Nephron progenitor cell (in vitro differentiated cells): ENCODE measurements around the gene IL25.

Experiments used
- DNase-seq: peaks from one replicate; pipeline ENCODE4 v3.0.0; 2021
- H3K27ac Mint-ChIP-seq: 2 replicates; pipeline ENCODE4 v1.8.0; 2021; ENCODE audit warnings: mild to moderate bottlenecking, moderate library complexity, mixed read lengths
- H3K27me3 Mint-ChIP-seq: 2 replicates; pipeline ENCODE4 v1.8.0; 2021; ENCODE audit warnings: mild to moderate bottlenecking, low read depth, mixed read lengths; ENCODE audit not compliant: poor library complexity
- H3K36me3 Mint-ChIP-seq: 2 replicates; pipeline ENCODE4 v1.8.0; 2021; ENCODE audit warnings: low read depth, mixed read lengths
- H3K4me1 Mint-ChIP-seq: 2 replicates; pipeline ENCODE4 v1.8.0; 2021; ENCODE audit warnings: mixed read lengths
- H3K4me3 Mint-ChIP-seq: 2 replicates; pipeline ENCODE4 v1.8.0; 2021; ENCODE audit warnings: mild to moderate bottlenecking, moderate library complexity, mixed read lengths
- H3K9me3 Mint-ChIP-seq: 2 replicates; pipeline ENCODE4 v1.8.0; 2021; ENCODE audit warnings: mild to moderate bottlenecking, moderate library complexity, mixed read lengths
- CTCF ChIP-seq: fragments of 200-600 bp; sonication (generic); IDR thresholded peaks from 2 replicates; pipeline ENCODE4 v1.5.0; 2021; ENCODE audit warnings: antibody characterized with exemption

IL25 gene

DNA sequence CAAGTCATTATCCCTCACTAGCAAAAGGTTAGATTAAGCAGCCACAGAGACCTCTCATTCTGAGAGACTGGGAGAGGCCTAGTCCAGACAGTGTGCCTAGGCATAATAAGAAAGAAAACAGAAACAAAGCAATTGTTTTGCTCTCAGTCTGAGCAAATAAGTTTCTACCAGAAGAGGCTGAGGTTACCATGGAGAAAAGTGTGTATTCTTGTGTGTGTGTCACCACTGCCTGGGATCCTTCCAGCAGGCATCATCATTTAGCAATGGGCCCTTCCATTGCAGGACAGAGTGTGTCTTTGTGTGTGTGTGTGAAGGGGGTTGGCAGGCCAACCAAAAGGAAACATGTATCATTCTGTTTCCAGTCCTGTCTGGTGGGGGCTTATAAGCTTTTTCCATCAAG, 11.3 kb upstream of the IL25 start:
- no peak for DNase-seq
- no peak overlapping the region for H3K4me3 Mint-ChIP-seq

DNA sequence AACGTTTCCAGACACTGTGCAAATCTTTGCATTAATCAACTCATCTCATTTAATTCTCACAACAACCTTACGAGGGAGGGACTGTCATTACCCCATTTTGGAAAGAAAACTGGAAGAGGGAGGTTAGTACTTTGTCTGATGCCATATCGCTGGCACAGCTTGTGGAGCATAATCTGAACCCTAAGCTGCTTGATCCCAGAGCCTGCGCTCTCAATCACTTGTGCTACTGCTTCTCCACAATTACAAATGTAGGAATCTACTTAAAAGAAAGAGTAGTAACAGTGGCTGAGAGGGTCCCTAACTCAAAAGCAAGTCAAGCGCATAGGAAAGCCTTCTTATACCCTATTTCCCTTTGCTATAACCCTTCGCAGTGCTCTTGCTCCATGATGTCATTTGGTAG, 10.8 kb upstream of the IL25 start:
- H3K36me3 Mint-ChIP-seq, result peaks cover 30% of the 10 kb centered on the region
- H3K27me3 Mint-ChIP-seq, result no peaks in the 10 kb centered on the region
- DNase-seq, result no peak
- peaks cover 40% of the 10 kb centered on the region for H3K4me1 Mint-ChIP-seq
- H3K27ac Mint-ChIP-seq, result no peak overlapping the region
- peak overlapping the region; percentile 51 for H3K4me3 Mint-ChIP-seq
- H3K9me3 Mint-ChIP-seq, result no peaks in the 10 kb centered on the region
- no peak for TF ChIP-seq CTCF

More for the DNA sequence above, 11.3 kb upstream of the IL25 start:
- H3K9me3 Mint-ChIP-seq, result no peaks in the 10 kb centered on the region
- H3K36me3 Mint-ChIP-seq, result peaks cover 34% of the 10 kb centered on the region
- no peaks in the 10 kb centered on the region for H3K27me3 Mint-ChIP-seq
- peak overlapping the region; percentile 7 for H3K27ac Mint-ChIP-seq
- H3K4me1 Mint-ChIP-seq, result peaks cover 37% of the 10 kb centered on the region
- TF ChIP-seq CTCF, result no peak

DNA sequence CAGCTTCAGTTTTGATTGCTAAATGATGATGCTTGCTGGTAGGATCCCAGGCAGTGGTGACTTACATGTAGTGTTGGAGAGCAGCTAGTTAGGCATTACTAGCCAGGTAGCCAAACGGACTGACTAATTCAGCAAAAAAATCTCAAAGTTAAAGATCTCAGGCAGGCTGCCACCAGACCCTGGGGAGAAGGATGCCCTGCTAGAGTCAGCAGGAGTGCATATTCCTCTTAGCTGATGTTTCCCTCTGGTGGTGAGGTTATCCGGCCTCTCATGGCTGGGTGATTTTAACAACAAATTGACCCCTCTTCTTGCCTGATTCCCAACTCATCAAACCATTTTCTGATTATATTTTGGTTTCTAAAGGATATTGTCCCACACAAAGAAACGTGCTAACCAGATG, 10.4 kb upstream of the IL25 start:
- no peak for DNase-seq
- no peaks in the 10 kb centered on the region for H3K27me3 Mint-ChIP-seq
- peaks cover 45% of the 10 kb centered on the region for H3K4me1 Mint-ChIP-seq
- peak overlapping the region; percentile 51 for H3K4me3 Mint-ChIP-seq
- no peak for TF ChIP-seq CTCF
- no peaks in the 10 kb centered on the region for H3K9me3 Mint-ChIP-seq
- peaks cover 30% of the 10 kb centered on the region for H3K36me3 Mint-ChIP-seq
- no peak overlapping the region for H3K27ac Mint-ChIP-seq

DNA sequence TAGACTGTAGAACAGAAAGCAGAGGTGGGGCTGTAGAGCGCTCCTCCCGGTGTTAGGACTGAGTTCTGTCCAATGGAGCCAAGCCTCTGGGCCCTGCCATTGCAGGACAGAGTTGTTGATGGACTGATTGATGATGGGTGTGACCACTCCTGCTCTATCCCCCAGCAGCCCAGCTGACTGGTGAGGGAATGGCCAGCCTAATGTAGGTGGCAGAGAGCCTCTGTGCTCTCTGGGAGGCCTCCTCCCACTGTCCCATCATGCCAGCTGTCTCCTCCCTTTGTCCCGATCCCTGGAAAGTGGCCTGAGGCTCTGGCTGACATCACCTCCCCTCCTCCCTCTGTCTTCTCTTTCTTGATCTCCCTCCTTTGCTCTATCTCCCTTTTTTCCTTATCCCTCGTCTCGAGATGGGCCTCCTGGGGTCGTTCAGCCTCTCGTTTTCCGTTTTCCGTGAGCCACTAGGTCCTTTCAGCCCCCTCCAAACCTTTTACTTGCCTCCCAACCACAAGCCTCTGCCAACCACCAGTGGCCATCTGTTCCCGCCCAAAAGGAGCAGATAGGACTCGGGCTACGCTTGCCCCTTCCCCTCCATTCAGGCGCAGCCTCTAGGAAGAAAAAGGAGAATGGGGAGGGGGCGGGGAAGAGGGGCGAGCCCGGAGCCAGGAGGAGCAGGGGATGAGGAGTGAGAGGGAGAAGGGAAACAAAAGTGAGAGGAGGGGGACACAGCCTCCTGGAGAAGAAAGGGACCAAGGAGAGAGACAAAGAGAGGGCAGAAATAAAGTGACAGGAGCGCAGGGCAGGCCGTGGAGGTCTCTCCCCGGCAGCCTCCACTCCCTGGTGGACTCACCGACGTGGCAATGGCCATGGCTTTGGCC, 8.2 kb upstream of the IL25 start:
- Mint-ChIP-seq H3K36me3 (peaks cover 24% of the 10 kb centered on the region), H3K27ac (peak overlapping the region; percentile 69), H3K27me3 (peaks cover 4% of the 10 kb centered on the region), H3K4me3 (peak overlapping the region; percentile 93), H3K4me1 (peaks cover 51% of the 10 kb centered on the region), H3K9me3 (no peaks in the 10 kb centered on the region)
- TF ChIP-seq CTCF, result no peak
- DNase-seq, result no peak

GRCh38 chr14:23365036-23365731, 7.4 kb upstream of the IL25 start, which contains the start of gene EFS:
Gene EFS, minus strand, starts transcription at chr14:23365172. Its CDS starts 147 bp downstream, at chr14:23365025.
- DNase-seq, result peak; percentile 50
- H3K36me3 Mint-ChIP-seq, result peaks cover 20% of the 10 kb centered on the region
- peak within 1 kb of the TSS; percentile 69 for H3K27ac Mint-ChIP-seq
- peak within 1 kb of the TSS; percentile 93 for H3K4me3 Mint-ChIP-seq
- H3K9me3 Mint-ChIP-seq, result no peaks in the 10 kb centered on the region
- peaks cover 51% of the 10 kb centered on the region for H3K4me1 Mint-ChIP-seq
- peaks cover 8% of the 10 kb centered on the region for H3K27me3 Mint-ChIP-seq
- TF ChIP-seq CTCF, result no peak
